Osteoblast (primary cell): ENCODE results near the gene ADAM12. TPM values are rescaled to one million over a fixed set of nuclear protein-coding genes. Genes with fewer than 3 reads are reported as not detected.
A peak's percentile ranks its signal among the peaks of the same experiment; 100 is the strongest.

ENCODE experiments used
- DNase-seq: peaks from one replicate; pipeline ENCODE4 v3.0.0; 2011; ENCODE audit warnings: low spot score, mixed read lengths; ENCODE audit not compliant: insufficient read length; ENCODE audit errors: missing footprints
- H2AFZ ChIP-seq: 2 replicates; pipeline ENCODE4 v1.6.0; 2011; ENCODE audit warnings: mild to moderate bottlenecking, low read length
- H3K27ac ChIP-seq: 2 replicates; pipeline ENCODE4 v1.5.1; 2011; ENCODE audit warnings: mild to moderate bottlenecking, low read depth, low read length, moderate library complexity
- H3K27me3 ChIP-seq: 2 replicates; pipeline ENCODE4 v1.6.0; 2012; ENCODE audit warnings: mild to moderate bottlenecking, control low read depth, inconsistent platforms, low read length, moderate library complexity; ENCODE audit not compliant: insufficient read depth
- H3K36me3 ChIP-seq: 2 replicates; pipeline ENCODE4 v1.5.1; 2011; ENCODE audit warnings: mild to moderate bottlenecking, low read length, control low read depth, moderate library complexity; ENCODE audit not compliant: insufficient read depth
- H3K4me1 ChIP-seq: 2 replicates; pipeline ENCODE4 v1.5.1; 2011; ENCODE audit warnings: mild to moderate bottlenecking, low read length, control low read depth, moderate library complexity; ENCODE audit not compliant: insufficient read depth
- H3K4me2 ChIP-seq: 2 replicates; pipeline ENCODE4 v1.6.0; 2011; ENCODE audit warnings: mild to moderate bottlenecking, low read length; ENCODE audit not compliant: insufficient read depth
- H3K4me3 ChIP-seq: fragments of 200-600 bp; sonication (generic); 3 replicates; pipeline ENCODE4 v1.5.1; 2012; ENCODE audit warnings: mild to moderate bottlenecking, low read length, inconsistent platforms; ENCODE audit not compliant: insufficient read depth
- H3K79me2 ChIP-seq: 2 replicates; pipeline ENCODE4 v1.6.0; 2012; ENCODE audit warnings: mild to moderate bottlenecking, low read length, control low read depth, inconsistent platforms; ENCODE audit not compliant: insufficient read depth
- H3K9me3 ChIP-seq: 2 replicates; pipeline ENCODE4 v1.5.1; 2011; ENCODE audit warnings: low read depth, low read length, control low read depth
- H4K20me1 ChIP-seq: 2 replicates; pipeline ENCODE4 v1.6.0; 2012; ENCODE audit warnings: mild to moderate bottlenecking, low read length, control low read depth; ENCODE audit not compliant: insufficient read depth
- total RNA-seq: library from RNA; depleted of rRNA; stranded (reverse); fragments of >200 nt; gene quantifications from 2 replicates; pipeline ENCODE4 v1.2.3, GENCODE V29; 2012
- TF ChIP-seq, protein P1 (sequence below): IDR thresholded peaks from 2 replicates; pipeline ENCODE4 v1.5.1; 2011; ENCODE audit warnings: mild to moderate bottlenecking, low read depth, low read length, moderate library complexity; ENCODE audit errors: extremely low read depth

ADAM12 gene
- total RNA-seq, 1 donor = 345 TPM

DNA sequence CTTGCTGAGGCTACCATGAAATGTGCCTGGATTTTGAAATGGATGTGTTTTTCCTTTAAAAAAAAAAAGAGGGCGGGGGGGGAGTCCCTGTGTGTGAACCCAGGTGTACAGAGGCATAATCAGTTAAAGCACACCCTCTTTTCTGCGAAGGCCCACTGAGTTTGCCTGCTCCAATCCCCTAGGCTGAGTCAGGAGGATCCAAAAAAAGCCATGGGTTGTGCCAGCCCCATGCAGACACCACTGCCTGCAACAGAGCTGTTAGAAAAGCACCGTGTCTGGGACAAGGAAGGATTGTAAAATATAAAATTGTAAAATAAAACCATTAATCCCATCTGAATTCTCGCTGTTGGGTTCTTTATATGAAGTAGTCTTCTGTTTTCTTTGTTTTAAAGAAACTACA is 217.9 kb downstream of the ADAM12 start:
- Histone ChIP-seq H4K20me1 (no peaks in the 10 kb centered on the region), H3K27ac (peak overlapping the region; percentile 99), H2AFZ (no peak overlapping the region), H3K27me3 (no peaks in the 10 kb centered on the region), H3K4me3 (no peak overlapping the region), H3K4me1 (peaks cover 22% of the 10 kb centered on the region), H3K79me2 (peaks cover 33% of the 10 kb centered on the region), H3K4me2 (no peak overlapping the region), H3K36me3 (peaks cover 16% of the 10 kb centered on the region), H3K9me3 (no peaks in the 10 kb centered on the region)
- peak; percentile 74 for DNase-seq
- TF ChIP-seq, protein P1, sequence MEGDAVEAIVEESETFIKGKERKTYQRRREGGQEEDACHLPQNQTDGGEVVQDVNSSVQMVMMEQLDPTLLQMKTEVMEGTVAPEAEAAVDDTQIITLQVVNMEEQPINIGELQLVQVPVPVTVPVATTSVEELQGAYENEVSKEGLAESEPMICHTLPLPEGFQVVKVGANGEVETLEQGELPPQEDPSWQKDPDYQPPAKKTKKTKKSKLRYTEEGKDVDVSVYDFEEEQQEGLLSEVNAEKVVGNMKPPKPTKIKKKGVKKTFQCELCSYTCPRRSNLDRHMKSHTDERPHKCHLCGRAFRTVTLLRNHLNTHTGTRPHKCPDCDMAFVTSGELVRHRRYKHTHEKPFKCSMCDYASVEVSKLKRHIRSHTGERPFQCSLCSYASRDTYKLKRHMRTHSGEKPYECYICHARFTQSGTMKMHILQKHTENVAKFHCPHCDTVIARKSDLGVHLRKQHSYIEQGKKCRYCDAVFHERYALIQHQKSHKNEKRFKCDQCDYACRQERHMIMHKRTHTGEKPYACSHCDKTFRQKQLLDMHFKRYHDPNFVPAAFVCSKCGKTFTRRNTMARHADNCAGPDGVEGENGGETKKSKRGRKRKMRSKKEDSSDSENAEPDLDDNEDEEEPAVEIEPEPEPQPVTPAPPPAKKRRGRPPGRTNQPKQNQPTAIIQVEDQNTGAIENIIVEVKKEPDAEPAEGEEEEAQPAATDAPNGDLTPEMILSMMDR = no peak

DNA sequence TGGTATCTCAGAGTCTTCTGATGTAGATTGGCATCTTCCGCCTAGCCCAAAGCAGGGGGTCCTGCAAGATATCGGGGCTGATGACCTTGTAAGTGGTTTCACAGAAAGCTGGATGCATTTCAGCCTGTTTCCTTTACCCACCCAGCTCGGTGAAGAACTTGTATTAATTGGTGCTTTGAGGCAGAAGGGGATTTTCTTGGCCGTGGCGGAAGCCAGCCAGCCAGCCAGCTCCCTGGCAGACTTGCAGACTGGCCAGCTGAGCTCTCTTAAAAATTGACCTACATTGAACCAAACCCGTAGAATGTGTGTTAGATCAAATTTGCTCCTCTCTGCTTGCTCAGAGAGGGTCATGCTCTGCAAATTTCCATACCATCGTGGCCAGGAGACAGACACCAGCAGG is 218.4 kb downstream of the ADAM12 start:
- TF ChIP-seq, protein P1 = no peak
- H2AFZ ChIP-seq = no peak overlapping the region

DNA sequence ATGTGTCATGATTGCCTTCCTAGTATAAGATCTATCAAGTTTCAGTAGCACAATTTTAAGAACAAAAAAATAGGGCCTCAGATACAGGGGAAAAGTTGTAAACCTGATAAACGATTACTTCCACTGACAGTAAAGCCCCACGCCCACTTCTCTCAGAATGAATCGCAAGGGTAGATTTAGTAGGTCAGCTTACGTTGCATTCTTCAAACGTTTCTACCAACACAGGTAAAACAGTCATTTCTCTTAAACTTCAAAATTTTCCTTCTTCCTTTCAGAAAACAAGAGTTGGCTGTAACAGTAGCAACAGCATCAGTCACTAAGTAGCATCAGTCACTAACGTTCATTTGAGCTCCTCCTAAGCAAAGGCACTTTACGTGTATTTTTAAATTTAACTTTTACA is 221.5 kb downstream of the ADAM12 start:
- Histone ChIP-seq H4K20me1 (no peaks in the 10 kb centered on the region), H2AFZ (no peak overlapping the region), H3K4me2 (no peak overlapping the region), H3K4me1 (peaks cover 18% of the 10 kb centered on the region), H3K27ac (no peak overlapping the region), H3K79me2 (peaks cover 29% of the 10 kb centered on the region), H3K4me3 (no peak overlapping the region), H3K9me3 (no peaks in the 10 kb centered on the region), H3K27me3 (no peaks in the 10 kb centered on the region), H3K36me3 (peaks cover 18% of the 10 kb centered on the region)
- DNase-seq = no peak
- TF ChIP-seq, protein P1 = no peak

More for the DNA sequence above, 218.4 kb downstream of the ADAM12 start:
- Histone ChIP-seq H3K4me2 (no peak overlapping the region), H3K4me3 (no peak overlapping the region), H3K79me2 (peaks cover 32% of the 10 kb centered on the region), H3K4me1 (peaks cover 22% of the 10 kb centered on the region), H3K9me3 (no peaks in the 10 kb centered on the region), H3K27me3 (no peaks in the 10 kb centered on the region), H4K20me1 (no peaks in the 10 kb centered on the region), H3K27ac (peak overlapping the region; percentile 99), H3K36me3 (peaks cover 12% of the 10 kb centered on the region)
- no peak for DNase-seq

DNA sequence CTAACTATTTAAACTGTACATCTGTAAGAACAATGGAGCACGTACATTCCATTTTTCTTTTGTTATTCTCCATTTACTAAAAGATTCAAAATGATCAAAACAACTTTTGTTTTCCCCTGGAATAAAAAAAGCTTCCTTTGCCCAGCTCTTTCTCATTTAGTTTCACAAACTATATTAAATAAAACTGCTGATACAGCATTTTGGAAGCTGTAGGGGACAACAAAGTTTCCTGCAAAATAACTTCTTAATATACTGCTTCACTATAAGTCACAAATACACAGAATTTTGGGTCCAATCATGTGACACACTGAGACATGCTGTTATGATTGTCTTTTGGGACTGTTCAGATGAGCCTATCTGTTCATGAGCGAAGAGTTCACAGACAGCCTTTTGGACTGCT is 222.4 kb downstream of the ADAM12 start:
- Histone ChIP-seq H3K27ac (no peak overlapping the region), H3K9me3 (no peaks in the 10 kb centered on the region), H3K4me2 (no peak overlapping the region), H3K79me2 (peaks cover 32% of the 10 kb centered on the region), H3K36me3 (peaks cover 18% of the 10 kb centered on the region), H4K20me1 (no peaks in the 10 kb centered on the region), H2AFZ (no peak overlapping the region), H3K4me1 (peaks cover 12% of the 10 kb centered on the region), H3K27me3 (no peaks in the 10 kb centered on the region), H3K4me3 (no peak overlapping the region)
- DNase-seq = no peak
- TF ChIP-seq, protein P1 = no peak
